HL-60 (cell line): ENCODE data around the gene KIF26A.

Experiments used
- DNase-seq, 2 experiments: peaks; one replicate each; pipeline ENCODE4 v3.0.0-alpha.2; 2010 to 2020; ENCODE audit warnings: low read depth in 1 of 2, low spot score in 1 of 2
- H3K27ac ChIP-seq: fragments of 250-450 bp; sonication (Bioruptor Pico); replicated peaks from 2 replicates; pipeline ENCODE4 v1.5.1; 2020; ENCODE audit warnings: mild to moderate bottlenecking, moderate library complexity
- H3K27me3 ChIP-seq: fragments of 250-450 bp; sonication (Bioruptor Pico); 2 replicates; pipeline ENCODE4 v1.5.1; 2021; ENCODE audit warnings: mild to moderate bottlenecking, moderate library complexity; ENCODE audit not compliant: insufficient read depth, poor library complexity, severe bottlenecking
- H3K4me3 ChIP-seq: replicated peaks from 2 replicates; pipeline ENCODE4 v1.5.1; 2011; ENCODE audit warnings: mild to moderate bottlenecking, control low read depth, low read length; ENCODE audit not compliant: insufficient read depth
- GABPA ChIP-seq: IDR thresholded peaks from 2 replicates; pipeline ENCODE4 v1.6.1; 2012; ENCODE audit warnings: low read depth
- POLR2AphosphoS5 ChIP-seq: IDR thresholded peaks from 2 replicates; pipeline ENCODE4 v1.6.1; 2012; ENCODE audit warnings: low read depth
- SPI1 ChIP-seq: IDR thresholded peaks from 2 replicates; pipeline ENCODE4 v1.6.1; 2012; ENCODE audit warnings: low read depth, mild to moderate bottlenecking, borderline replicate concordance
- TF ChIP-seq, protein P1 (sequence below): IDR thresholded peaks from one replicate; pipeline ENCODE4 v1.5.1; 2011; ENCODE audit warnings: low read length, control low read depth, inconsistent platforms; ENCODE audit not compliant: insufficient read depth
- TF ChIP-seq, protein P2 (sequence below): IDR thresholded peaks from 2 replicates; pipeline ENCODE4 v1.6.1; 2012; ENCODE audit warnings: low read depth; ENCODE audit not compliant: insufficient replicate concordance

The KIF26A gene

DNA sequence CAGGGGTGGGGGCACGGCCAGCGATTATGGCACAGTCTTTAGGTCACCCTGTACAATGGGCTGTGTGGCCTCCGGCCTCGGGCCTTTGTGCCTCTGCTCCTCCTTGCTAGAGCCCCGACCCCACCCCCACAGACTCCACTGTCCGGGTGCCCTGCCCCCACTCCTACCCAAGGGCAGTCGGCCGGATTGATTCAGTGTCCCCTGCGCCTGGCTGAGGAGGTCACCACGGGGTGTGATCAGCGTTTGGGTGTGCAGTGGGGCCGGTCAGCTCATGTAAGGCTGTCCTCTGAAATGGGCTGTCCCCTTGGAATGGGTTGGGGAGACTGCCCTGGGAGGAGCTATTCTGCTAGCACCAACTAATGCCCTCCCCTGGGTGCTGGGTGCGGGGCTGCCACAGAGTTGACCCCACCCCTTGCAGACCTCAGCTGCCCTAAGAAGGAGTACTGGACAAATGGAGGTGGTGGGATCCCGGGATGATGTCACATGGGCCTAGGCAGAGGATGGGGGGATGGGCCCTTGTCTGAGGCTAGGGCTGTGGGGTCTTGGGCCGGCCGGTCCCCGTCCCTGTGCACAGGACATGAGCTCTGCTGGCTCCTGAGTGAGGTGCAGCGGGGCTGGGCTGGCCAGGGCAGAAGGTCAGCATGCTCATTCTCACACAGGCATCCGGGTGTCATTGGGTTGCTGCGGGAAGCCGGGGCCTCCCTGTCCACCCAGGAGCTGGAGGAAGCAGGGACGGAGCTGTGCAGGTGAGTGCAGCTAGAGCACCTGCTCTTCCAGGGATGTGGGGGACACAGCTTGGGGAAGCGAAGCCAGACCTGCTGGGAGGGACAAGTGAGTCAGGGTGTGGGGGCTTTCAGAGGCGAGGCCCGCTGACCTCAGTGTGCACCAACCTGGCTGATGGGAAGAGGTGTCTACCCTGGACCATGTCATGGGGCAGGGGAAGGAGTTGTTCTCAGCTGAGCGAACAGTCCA, 29.5 kb upstream of the KIF26A start:
- TF ChIP-seq SPI1 (no peak), POLR2AphosphoS5 (no peak), GABPA (no peak)
- TF ChIP-seq, protein P1, sequence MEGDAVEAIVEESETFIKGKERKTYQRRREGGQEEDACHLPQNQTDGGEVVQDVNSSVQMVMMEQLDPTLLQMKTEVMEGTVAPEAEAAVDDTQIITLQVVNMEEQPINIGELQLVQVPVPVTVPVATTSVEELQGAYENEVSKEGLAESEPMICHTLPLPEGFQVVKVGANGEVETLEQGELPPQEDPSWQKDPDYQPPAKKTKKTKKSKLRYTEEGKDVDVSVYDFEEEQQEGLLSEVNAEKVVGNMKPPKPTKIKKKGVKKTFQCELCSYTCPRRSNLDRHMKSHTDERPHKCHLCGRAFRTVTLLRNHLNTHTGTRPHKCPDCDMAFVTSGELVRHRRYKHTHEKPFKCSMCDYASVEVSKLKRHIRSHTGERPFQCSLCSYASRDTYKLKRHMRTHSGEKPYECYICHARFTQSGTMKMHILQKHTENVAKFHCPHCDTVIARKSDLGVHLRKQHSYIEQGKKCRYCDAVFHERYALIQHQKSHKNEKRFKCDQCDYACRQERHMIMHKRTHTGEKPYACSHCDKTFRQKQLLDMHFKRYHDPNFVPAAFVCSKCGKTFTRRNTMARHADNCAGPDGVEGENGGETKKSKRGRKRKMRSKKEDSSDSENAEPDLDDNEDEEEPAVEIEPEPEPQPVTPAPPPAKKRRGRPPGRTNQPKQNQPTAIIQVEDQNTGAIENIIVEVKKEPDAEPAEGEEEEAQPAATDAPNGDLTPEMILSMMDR, result no peak
- TF ChIP-seq, protein P2, sequence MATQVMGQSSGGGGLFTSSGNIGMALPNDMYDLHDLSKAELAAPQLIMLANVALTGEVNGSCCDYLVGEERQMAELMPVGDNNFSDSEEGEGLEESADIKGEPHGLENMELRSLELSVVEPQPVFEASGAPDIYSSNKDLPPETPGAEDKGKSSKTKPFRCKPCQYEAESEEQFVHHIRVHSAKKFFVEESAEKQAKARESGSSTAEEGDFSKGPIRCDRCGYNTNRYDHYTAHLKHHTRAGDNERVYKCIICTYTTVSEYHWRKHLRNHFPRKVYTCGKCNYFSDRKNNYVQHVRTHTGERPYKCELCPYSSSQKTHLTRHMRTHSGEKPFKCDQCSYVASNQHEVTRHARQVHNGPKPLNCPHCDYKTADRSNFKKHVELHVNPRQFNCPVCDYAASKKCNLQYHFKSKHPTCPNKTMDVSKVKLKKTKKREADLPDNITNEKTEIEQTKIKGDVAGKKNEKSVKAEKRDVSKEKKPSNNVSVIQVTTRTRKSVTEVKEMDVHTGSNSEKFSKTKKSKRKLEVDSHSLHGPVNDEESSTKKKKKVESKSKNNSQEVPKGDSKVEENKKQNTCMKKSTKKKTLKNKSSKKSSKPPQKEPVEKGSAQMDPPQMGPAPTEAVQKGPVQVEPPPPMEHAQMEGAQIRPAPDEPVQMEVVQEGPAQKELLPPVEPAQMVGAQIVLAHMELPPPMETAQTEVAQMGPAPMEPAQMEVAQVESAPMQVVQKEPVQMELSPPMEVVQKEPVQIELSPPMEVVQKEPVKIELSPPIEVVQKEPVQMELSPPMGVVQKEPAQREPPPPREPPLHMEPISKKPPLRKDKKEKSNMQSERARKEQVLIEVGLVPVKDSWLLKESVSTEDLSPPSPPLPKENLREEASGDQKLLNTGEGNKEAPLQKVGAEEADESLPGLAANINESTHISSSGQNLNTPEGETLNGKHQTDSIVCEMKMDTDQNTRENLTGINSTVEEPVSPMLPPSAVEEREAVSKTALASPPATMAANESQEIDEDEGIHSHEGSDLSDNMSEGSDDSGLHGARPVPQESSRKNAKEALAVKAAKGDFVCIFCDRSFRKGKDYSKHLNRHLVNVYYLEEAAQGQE, result no peak
- Histone ChIP-seq H3K27me3 (no peaks in the 10 kb centered on the region), H3K4me3 (no peak overlapping the region), H3K27ac (no peak overlapping the region)
- no peak for DNase-seq

DNA sequence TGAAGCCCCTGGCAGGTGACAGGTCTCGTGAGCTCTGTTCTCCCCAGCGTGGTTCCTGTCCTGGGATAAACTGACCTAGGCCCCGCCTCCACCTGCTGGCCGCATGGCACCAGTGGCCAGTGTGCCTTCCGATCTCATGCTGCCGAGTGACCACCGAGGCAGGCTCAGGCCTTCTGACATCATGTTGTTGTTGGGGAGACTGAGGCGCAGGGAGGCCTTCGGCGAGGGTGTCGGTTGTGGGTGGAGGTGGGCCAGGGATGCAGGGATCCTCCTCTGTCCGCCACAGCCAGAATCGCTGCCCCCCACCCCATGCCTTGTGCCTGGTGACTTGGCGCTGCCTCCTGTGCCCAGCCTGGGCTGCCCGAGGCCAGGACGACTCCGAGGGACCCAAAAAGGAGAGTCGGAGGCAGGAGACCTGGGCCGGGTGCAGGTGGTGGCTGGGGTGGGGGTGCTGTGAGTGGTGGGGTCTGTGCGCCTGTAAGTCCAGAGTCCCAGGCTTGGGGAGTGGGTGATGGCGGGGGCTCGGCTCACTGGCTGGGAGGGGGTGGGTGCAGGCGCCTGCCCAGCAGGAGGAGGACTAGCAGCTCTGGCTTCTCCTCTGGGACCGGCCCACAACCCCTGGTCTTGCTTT, 28.5 kb upstream of the KIF26A start:
- DNase-seq, result no peak
- H3K27me3 ChIP-seq, result peaks cover 2% of the 10 kb centered on the region
- H3K27ac ChIP-seq, result no peak overlapping the region

More for the DNA sequence above, 28.5 kb upstream of the KIF26A start:
- H3K4me3 ChIP-seq, result no peak overlapping the region
- no peak for TF ChIP-seq SPI1
- TF ChIP-seq, protein P1, result no peak
- TF ChIP-seq, protein P2, result no peak
- no peak for TF ChIP-seq POLR2AphosphoS5
- no peak for TF ChIP-seq GABPA
